Uterus (tissue), 4 donors: Measurements from ENCODE around the gene SETBP1. TPM values are rescaled to one million over a fixed set of nuclear protein-coding genes. Genes with fewer than 3 reads are reported as not detected.

Experiments
- DNase-seq, 2 donors: peaks; one replicate each; pipeline ENCODE4 v3.0.0-alpha.2; 2019 to 2020
- H3K27ac ChIP-seq, 2 donors: fragments of 200-600 bp; sonication (generic); 1 replicate in 1 of 2; 2 replicates in 1 of 2; pipeline ENCODE4 v1.5.1; 2016 to 2018
- H3K27me3 ChIP-seq, 2 donors: fragments of 200-600 bp; sonication (generic); one replicate each; pipeline ENCODE4 v1.5.1; 2018 to 2019; ENCODE audit warnings: control low read depth in 1 of 2
- H3K36me3 ChIP-seq, 2 donors: fragments of 200-600 bp; sonication (generic); one replicate each; pipeline ENCODE4 v1.5.1; 2019; ENCODE audit warnings: control low read depth in 1 of 2
- H3K4me1 ChIP-seq, 2 donors: fragments of 200-600 bp; sonication (generic); one replicate each; pipeline ENCODE4 v1.5.1; 2018 to 2019; ENCODE audit warnings: control low read depth in 1 of 2
- H3K4me3 ChIP-seq, 2 donors: fragments of 200-600 bp; sonication (generic); 1 replicate in 1 of 2; 2 replicates in 1 of 2; pipeline ENCODE4 v1.5.1; 2018 to 2019; ENCODE audit warnings: mild to moderate bottlenecking in 1 of 2
- H3K9me3 ChIP-seq, 2 donors: fragments of 200-600 bp; sonication (generic); one replicate each; pipeline ENCODE4 v1.5.1; 2019; ENCODE audit warnings: control low read depth in 1 of 2
- CTCF ChIP-seq, 4 experiments: fragments of 200-600 bp in 2 of 4; fragments of 450-650 bp in 2 of 4; sonication (generic) in 2 of 4; IDR thresholded peaks; one replicate each; pipeline ENCODE4 v1.5.1; 2016 to 2019; ENCODE audit warnings: antibody characterized with exemption in 4 of 4, mild to moderate bottlenecking in 2 of 4, moderate library complexity in 1 of 4
- POLR2A ChIP-seq, 2 donors: fragments of 450-650 bp; IDR thresholded peaks; one replicate each; pipeline ENCODE4 v1.6.1; 2016; ENCODE audit warnings: antibody characterized with exemption in 2 of 2, mild to moderate bottlenecking in 1 of 2, moderate library complexity in 1 of 2
- intact Hi-C: fragments of 100-400 bp; cut with DNase I; formaldehyde crosslinking; loops from one replicate; pipeline ENCODE4 v1.15.1; 2023; ENCODE audit warnings: low total_unique reads
- total RNA-seq, 4 donors: library from RNA; depleted of rRNA in 3 of 4; stranded (reverse); fragments of >200 nt in 3 of 4; gene quantifications; one replicate each; pipeline versions ENCODE4 v1.1.0 to v1.2.4, GENCODE V29; 2014 to 2023
- donor health status: DM: yes; HTN: yes; CAD: no.

The SETBP1 gene
- total RNA-seq, 4 donors from 2014 or later: 16.8 to 74.0 (median 36.9) TPM

GRCh38 chr18:45026162-45026561, 345.5 kb downstream of the SETBP1 start:
- DNase-seq: no peak
- no peak overlapping the region for H3K4me3 ChIP-seq
- H3K36me3 ChIP-seq: no peaks in the 10 kb centered on the region
- no peaks in the 10 kb centered on the region for H3K27me3 ChIP-seq
- no peaks in the 10 kb centered on the region for H3K9me3 ChIP-seq
- H3K4me1 ChIP-seq: no peaks in the 10 kb centered on the region
- TF ChIP-seq POLR2A (IDR thresholded peaks at IDR 0.05): no peak
- TF ChIP-seq CTCF (IDR thresholded peaks at IDR 0.05): no peak
- intact Hi-C loops: no loop called here
- no peak overlapping the region for H3K27ac ChIP-seq

- no peaks in the 10 kb centered on the region for H3K9me3 ChIP-seq
- intact Hi-C loops: no loop called here
- no peaks in the 10 kb centered on the region for H3K4me1 ChIP-seq
- no peaks in the 10 kb centered on the region for H3K27me3 ChIP-seq
- TF ChIP-seq POLR2A (IDR thresholded peaks at IDR 0.05) (no peak), CTCF (IDR thresholded peaks at IDR 0.05) (no peak)
- no peaks in the 10 kb centered on the region for H3K36me3 ChIP-seq
- DNase-seq: no peak
- no peak overlapping the region for H3K27ac ChIP-seq
- no peak overlapping the region for H3K4me3 ChIP-seq
These were observed 353.5 kb downstream of the SETBP1 start for GRCh38 chr18:45034179-45034578.

GRCh38 chr18:45037618-45038017, 356.9 kb downstream of the SETBP1 start:
- TF ChIP-seq POLR2A (IDR thresholded peaks at IDR 0.05) (no peak), CTCF (IDR thresholded peaks at IDR 0.05) (no peak)
- Histone ChIP-seq H3K4me1 (no peaks in the 10 kb centered on the region), H3K27ac (no peak overlapping the region), H3K36me3 (no peaks in the 10 kb centered on the region), H3K27me3 (no peaks in the 10 kb centered on the region), H3K9me3 (no peaks in the 10 kb centered on the region), H3K4me3 (no peak overlapping the region)
- no peak for DNase-seq
- intact Hi-C loops: no loop called here

GRCh38 chr18:45039376-45039775, 358.7 kb downstream of the SETBP1 start:
- no peaks in the 10 kb centered on the region for H3K27me3 ChIP-seq
- no peak overlapping the region for H3K4me3 ChIP-seq
- no peak for TF ChIP-seq CTCF (IDR thresholded peaks at IDR 0.05)
- H3K9me3 ChIP-seq: no peaks in the 10 kb centered on the region
- H3K36me3 ChIP-seq: no peaks in the 10 kb centered on the region
- intact Hi-C loops: no loop called here
- DNase-seq: no peak
- no peak overlapping the region for H3K27ac ChIP-seq
- H3K4me1 ChIP-seq: no peaks in the 10 kb centered on the region

GRCh38 chr18:45040879-45041278, 360.2 kb downstream of the SETBP1 start:
- Histone ChIP-seq H3K27ac (no peak overlapping the region), H3K9me3 (no peaks in the 10 kb centered on the region), H3K27me3 (no peaks in the 10 kb centered on the region), H3K4me3 (no peak overlapping the region), H3K36me3 (no peaks in the 10 kb centered on the region), H3K4me1 (no peaks in the 10 kb centered on the region)
- no peak for DNase-seq
- TF ChIP-seq CTCF (IDR thresholded peaks at IDR 0.05) (no peak), POLR2A (IDR thresholded peaks at IDR 0.05) (no peak)
- intact Hi-C loops: no loop called here
